ENCODE measurements around the gene NEK1.

NEK1 gene

GRCh38 chr4:169414913-169415312 lies 197.5 kb downstream of the NEK1 start:
- FAIRE-seq (no peak), DNase-seq (ENCODE audit: insufficient read length, low spot score) (no peak)
- no peak for TF ChIP-seq PAX5 (IDR thresholded peaks at IDR 0.05; ENCODE audit: insufficient read depth, low read length, severe bottlenecking)
- TF ChIP-seq SPI1 (IDR thresholded peaks at IDR 0.05; ENCODE audit: low read depth, low read length), result no peak
- TF ChIP-seq POLR2AphosphoS5 (IDR thresholded peaks at IDR 0.05; ENCODE audit: low read depth, low read length), result no peak
- no peak for TF ChIP-seq POLR2A (IDR thresholded peaks at IDR 0.05; ENCODE audit: low read depth, low read length)
- no peak for TF ChIP-seq TAF1 (IDR thresholded peaks at IDR 0.05; ENCODE audit: low read depth, low read length)
- no peak for TF ChIP-seq POU2F2 (IDR thresholded peaks at IDR 0.05; ENCODE audit: low read depth, low read length)

- FAIRE-seq (no peak), DNase-seq (ENCODE audit: insufficient read length, low spot score) (no peak)
- no peak for TF ChIP-seq TAF1 (IDR thresholded peaks at IDR 0.05; ENCODE audit: low read depth, low read length)
- no peak for TF ChIP-seq POLR2AphosphoS5 (IDR thresholded peaks at IDR 0.05; ENCODE audit: low read depth, low read length)
Observed at GRCh38 chr4:169412046-169412445, 200.3 kb downstream of the NEK1 start.

GRCh38 chr4:169410839-169411770 lies 201.3 kb downstream of the NEK1 start:
- FAIRE-seq (peak; percentile 100), DNase-seq (ENCODE audit: insufficient read length, low spot score) (peak; percentile 13)

GRCh38 chr4:169407217-169407845 lies 205.1 kb downstream of the NEK1 start:
- peak; percentile 79 for FAIRE-seq
- no peak for DNase-seq (ENCODE audit: insufficient read length, low spot score)
- TF ChIP-seq TAF1 (IDR thresholded peaks at IDR 0.05; ENCODE audit: low read depth, low read length) (no peak), PAX5 (IDR thresholded peaks at IDR 0.05; ENCODE audit: insufficient read depth, low read length, severe bottlenecking) (no peak), POLR2AphosphoS5 (IDR thresholded peaks at IDR 0.05; ENCODE audit: low read depth, low read length) (no peak), POU2F2 (IDR thresholded peaks at IDR 0.05; ENCODE audit: low read depth, low read length) (no peak), SPI1 (IDR thresholded peaks at IDR 0.05; ENCODE audit: low read depth, low read length) (no peak), POLR2A (IDR thresholded peaks at IDR 0.05; ENCODE audit: low read depth, low read length) (no peak)

More at GRCh38 chr4:169410839-169411770, 201.3 kb downstream of the NEK1 start:
- TF ChIP-seq PAX5 (IDR thresholded peaks at IDR 0.05; ENCODE audit: insufficient read depth, low read length, severe bottlenecking) (peak; percentile 40), POLR2AphosphoS5 (IDR thresholded peaks at IDR 0.05; ENCODE audit: low read depth, low read length) (0 out of 2 replicates have a peak, but pooled peaks have one; percentile 61), POLR2A (IDR thresholded peaks at IDR 0.05; ENCODE audit: low read depth, low read length) (peak; percentile 65), TAF1 (IDR thresholded peaks at IDR 0.05; ENCODE audit: low read depth, low read length) (peak; percentile 35; the same call in 1 of the 2 replicates), SPI1 (IDR thresholded peaks at IDR 0.05; ENCODE audit: low read depth, low read length) (peak; percentile 55), POU2F2 (IDR thresholded peaks at IDR 0.05; ENCODE audit: low read depth, low read length) (peak; percentile 81)

- TF ChIP-seq PAX5 (IDR thresholded peaks at IDR 0.05; ENCODE audit: insufficient read depth, low read length, severe bottlenecking), result no peak
- no peak for TF ChIP-seq POLR2AphosphoS5 (IDR thresholded peaks at IDR 0.05; ENCODE audit: low read depth, low read length)
- TF ChIP-seq TAF1 (IDR thresholded peaks at IDR 0.05; ENCODE audit: low read depth, low read length), result no peak
- TF ChIP-seq SPI1 (IDR thresholded peaks at IDR 0.05; ENCODE audit: low read depth, low read length), result no peak
- TF ChIP-seq POLR2A (IDR thresholded peaks at IDR 0.05; ENCODE audit: low read depth, low read length), result no peak
- TF ChIP-seq POU2F2 (IDR thresholded peaks at IDR 0.05; ENCODE audit: low read depth, low read length), result no peak
- peak; percentile 73 for FAIRE-seq
Observed at GRCh38 chr4:169404960-169405359, 207.4 kb downstream of the NEK1 start.

GRCh38 chr4:169400832-169401231 lies 211.6 kb downstream of the NEK1 start:
- FAIRE-seq (no peak), DNase-seq (ENCODE audit: insufficient read length, low spot score) (no peak)
- no peak for TF ChIP-seq POLR2A (IDR thresholded peaks at IDR 0.05; ENCODE audit: low read depth, low read length)
- TF ChIP-seq SPI1 (IDR thresholded peaks at IDR 0.05; ENCODE audit: low read depth, low read length), result no peak
- TF ChIP-seq POLR2AphosphoS5 (IDR thresholded peaks at IDR 0.05; ENCODE audit: low read depth, low read length), result no peak
- no peak for TF ChIP-seq PAX5 (IDR thresholded peaks at IDR 0.05; ENCODE audit: insufficient read depth, low read length, severe bottlenecking)
- TF ChIP-seq POU2F2 (IDR thresholded peaks at IDR 0.05; ENCODE audit: low read depth, low read length), result no peak
- no peak for TF ChIP-seq TAF1 (IDR thresholded peaks at IDR 0.05; ENCODE audit: low read depth, low read length)

More at GRCh38 chr4:169404960-169405359, 207.4 kb downstream of the NEK1 start:
- no peak for DNase-seq (ENCODE audit: insufficient read length, low spot score)

- no peak for DNase-seq (ENCODE audit: insufficient read length, low spot score)
- peak; percentile 93 for TF ChIP-seq SPI1 (IDR thresholded peaks at IDR 0.05; ENCODE audit: low read depth, low read length)
- no peak for TF ChIP-seq POU2F2 (IDR thresholded peaks at IDR 0.05; ENCODE audit: low read depth, low read length)
- TF ChIP-seq POLR2AphosphoS5 (IDR thresholded peaks at IDR 0.05; ENCODE audit: low read depth, low read length), result no peak
- no peak for TF ChIP-seq POLR2A (IDR thresholded peaks at IDR 0.05; ENCODE audit: low read depth, low read length)
- TF ChIP-seq PAX5 (IDR thresholded peaks at IDR 0.05; ENCODE audit: insufficient read depth, low read length, severe bottlenecking), result no peak
- no peak for TF ChIP-seq TAF1 (IDR thresholded peaks at IDR 0.05; ENCODE audit: low read depth, low read length)
- no peak for FAIRE-seq
Observed at GRCh38 chr4:169399976-169400767, 212.2 kb downstream of the NEK1 start.

GRCh38 chr4:169398316-169398715 lies 214.1 kb downstream of the NEK1 start:
- DNase-seq (ENCODE audit: insufficient read length, low spot score) (no peak), FAIRE-seq (no peak)
- TF ChIP-seq POU2F2 (IDR thresholded peaks at IDR 0.05; ENCODE audit: low read depth, low read length) (no peak), PAX5 (IDR thresholded peaks at IDR 0.05; ENCODE audit: insufficient read depth, low read length, severe bottlenecking) (no peak), TAF1 (IDR thresholded peaks at IDR 0.05; ENCODE audit: low read depth, low read length) (no peak), SPI1 (IDR thresholded peaks at IDR 0.05; ENCODE audit: low read depth, low read length) (no peak), POLR2A (IDR thresholded peaks at IDR 0.05; ENCODE audit: low read depth, low read length) (no peak), POLR2AphosphoS5 (IDR thresholded peaks at IDR 0.05; ENCODE audit: low read depth, low read length) (no peak)

Measured in GM12891 (cell line).